ENCODE results near the gene HOXB9.

GRCh38 chr17:48618256-48618896 lies 7.8 kb downstream of the HOXB9 start:
- no peak for TF ChIP-seq TSHZ2 (CRISPR knock-in tag; IDR thresholded peaks at IDR 0.05)
- no peak for TF ChIP-seq ZFP3 (CRISPR knock-in tag; IDR thresholded peaks at IDR 0.05)
- TF ChIP-seq ZFP30 (CRISPR knock-in tag; IDR thresholded peaks at IDR 0.05) = no peak
- no peak for TF ChIP-seq RARB (CRISPR knock-in tag; IDR thresholded peaks at IDR 0.05)
- TF ChIP-seq TOX (CRISPR knock-in tag; IDR thresholded peaks at IDR 0.05; ENCODE audit: borderline replicate concordance) = no peak
- TF ChIP-seq ZC3H10 (CRISPR knock-in tag; IDR thresholded peaks at IDR 0.05) = no peak
- TF ChIP-seq, protein P1, sequence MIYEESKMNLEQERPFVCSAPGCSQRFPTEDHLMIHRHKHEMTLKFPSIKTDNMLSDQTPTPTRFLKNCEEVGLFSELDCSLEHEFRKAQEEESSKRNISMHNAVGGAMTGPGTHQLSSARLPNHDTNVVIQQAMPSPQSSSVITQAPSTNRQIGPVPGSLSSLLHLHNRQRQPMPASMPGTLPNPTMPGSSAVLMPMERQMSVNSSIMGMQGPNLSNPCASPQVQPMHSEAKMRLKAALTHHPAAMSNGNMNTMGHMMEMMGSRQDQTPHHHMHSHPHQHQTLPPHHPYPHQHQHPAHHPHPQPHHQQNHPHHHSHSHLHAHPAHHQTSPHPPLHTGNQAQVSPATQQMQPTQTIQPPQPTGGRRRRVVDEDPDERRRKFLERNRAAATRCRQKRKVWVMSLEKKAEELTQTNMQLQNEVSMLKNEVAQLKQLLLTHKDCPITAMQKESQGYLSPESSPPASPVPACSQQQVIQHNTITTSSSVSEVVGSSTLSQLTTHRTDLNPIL (CRISPR knock-in tag; IDR thresholded peaks at IDR 0.05; ENCODE audit: low read depth) = no peak
- TF ChIP-seq ZNF70 (CRISPR knock-in tag; IDR thresholded peaks at IDR 0.05) = no peak
- no peak for TF ChIP-seq PPARA (CRISPR knock-in tag; IDR thresholded peaks at IDR 0.05; ENCODE audit: borderline replicate concordance)

All from SK-N-SH treated with all-trans-retinoic acid at 6 μM for 48 hours (cell line).